Thymus (tissue), 11 donors: Measurements from ENCODE around the gene OR4P4. TPM values are rescaled to one million over a fixed set of nuclear protein-coding genes. Genes with fewer than 3 reads are reported as not detected.

Experiments used
- DNase-seq, 9 donors: peaks; one replicate each; pipeline ENCODE4 v3.0.0-alpha.2; 2013; ENCODE audit warnings: low spot score in 9 of 9, low read depth in 6 of 9, missing footprints in 1 of 9
- H3K27ac ChIP-seq, 2 donors: one replicate each; pipeline ENCODE4 v1.5.1; 2013; ENCODE audit warnings: control low read depth in 1 of 2, low read depth in 1 of 2, low read length in 1 of 2, mild to moderate bottlenecking in 1 of 2, moderate library complexity in 1 of 2
- H3K27me3 ChIP-seq, 2 donors: one replicate each; pipeline ENCODE4 v1.5.1; 2013; ENCODE audit warnings: low read length in 1 of 2; ENCODE audit not compliant: control insufficient read depth in 2 of 2, insufficient read depth in 1 of 2
- H3K36me3 ChIP-seq, 2 donors: one replicate each; pipeline ENCODE4 v1.5.1; 2013; ENCODE audit warnings: low read length in 1 of 2, mild to moderate bottlenecking in 1 of 2, moderate library complexity in 1 of 2; ENCODE audit not compliant: control insufficient read depth in 2 of 2, insufficient read depth in 2 of 2
- H3K4me1 ChIP-seq, 2 donors: one replicate each; pipeline ENCODE4 v1.5.1; 2013; ENCODE audit warnings: low read length in 2 of 2; ENCODE audit not compliant: control insufficient read depth in 2 of 2, insufficient read depth in 2 of 2
- H3K4me3 ChIP-seq, 2 donors: one replicate each; pipeline ENCODE4 v1.5.1; 2013; ENCODE audit warnings: low read length in 2 of 2, control low read depth in 1 of 2, mild to moderate bottlenecking in 1 of 2
- H3K9me3 ChIP-seq, 2 donors: one replicate each; pipeline ENCODE4 v1.5.1; 2013; ENCODE audit warnings: low read length in 1 of 2, mild to moderate bottlenecking in 1 of 2; ENCODE audit not compliant: control insufficient read depth in 2 of 2, insufficient read depth in 1 of 2
- WGBS: extraction: QIAGEN DNeasy Blood & Tissue Kit; methylation state at CpG from one replicate; pipeline ENCODE4 v1.1.7; 2013; 5-methylcytosine and 5-hydroxymethylcytosine counted together
- polyA plus RNA-seq: library from polyadenylated mRNA; stranded (reverse); fragments of 200-250 nt; gene quantifications from one replicate; pipeline ENCODE4 v1.2.3, GENCODE V29; 2013
- total RNA-seq: library from RNA; stranded (reverse); fragments of 120-200 nt; gene quantifications from one replicate; pipeline ENCODE4 v1.2.4, GENCODE V29; 2013
- donor health status: healthy.

Gene OR4P4
- total and polyA plus RNA-seq, 2 donors, result not detected

GRCh38 chr11:55669376-55669775 is 34.5 kb downstream of the OR4P4 start:
- H3K9me3 ChIP-seq, result peaks cover 0 to 6% of the 10 kb centered on the region in 2 donors
- no peaks in the 10 kb centered on the region for H3K27me3 ChIP-seq
- H3K4me1 ChIP-seq, result no peaks in the 10 kb centered on the region
- WGBS, result 54% methylated on average over 2 of the region's 2 CpGs
- no peaks in the 10 kb centered on the region for H3K36me3 ChIP-seq
- no peak overlapping the region for H3K27ac ChIP-seq
- no peak overlapping the region for H3K4me3 ChIP-seq
- no peak for DNase-seq

DNA sequence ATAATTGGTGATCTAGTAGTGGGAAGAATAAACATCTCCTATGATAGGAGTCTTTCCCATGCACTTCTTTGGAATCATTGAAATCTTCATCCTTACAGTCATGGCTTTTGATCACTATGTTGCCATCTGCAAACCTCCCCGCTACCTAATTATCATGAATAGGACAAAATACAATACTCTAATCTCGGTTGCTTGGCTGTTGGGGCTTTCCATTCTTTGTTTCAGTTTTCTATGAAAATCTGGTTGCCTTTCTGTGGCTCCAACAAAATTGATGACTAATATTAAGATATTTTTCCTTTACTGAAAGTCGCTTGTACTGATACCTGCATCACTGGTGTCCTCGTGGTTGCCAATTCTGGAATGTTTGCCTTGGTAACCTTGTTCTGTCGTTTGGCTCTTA is 38.9 kb downstream of the OR4P4 start:
- WGBS, result 69% methylated on average over 5 of the region's 5 CpGs
- no peak overlapping the region for H3K27ac ChIP-seq
- no peaks in the 10 kb centered on the region for H3K9me3 ChIP-seq
- H3K27me3 ChIP-seq, result no peaks in the 10 kb centered on the region
- no peak for DNase-seq
- H3K4me3 ChIP-seq, result no peak overlapping the region
- H3K36me3 ChIP-seq, result no peaks in the 10 kb centered on the region
- no peaks in the 10 kb centered on the region for H3K4me1 ChIP-seq

Other genes starting within 250 kb of the OR4P4 start
- gene OR4C15, start 80.6 kb upstream of the OR4P4 start, total RNA-seq, result not detected
- not detected for gene OR4C15, start 80.6 kb upstream of the OR4P4 start, polyA plus RNA-seq
- gene OR4C16, start 63.0 kb upstream of the OR4P4 start, total RNA-seq, result not detected
- gene OR4C16, start 63.0 kb upstream of the OR4P4 start, polyA plus RNA-seq, result not detected
- gene OR4C11, start 27.5 kb upstream of the OR4P4 start, total RNA-seq, result not detected
- gene OR4C11, start 27.5 kb upstream of the OR4P4 start, polyA plus RNA-seq, result not detected
- gene OR4S2, start 13.2 kb downstream of the OR4P4 start, total RNA-seq, result not detected
- not detected for gene OR4S2, start 13.2 kb downstream of the OR4P4 start, polyA plus RNA-seq
- not detected for gene OR4C6, start 27.1 kb downstream of the OR4P4 start, total RNA-seq
- not detected for gene OR4C6, start 27.1 kb downstream of the OR4P4 start, polyA plus RNA-seq
- not detected for gene OR5D13, start 138.3 kb downstream of the OR4P4 start, total RNA-seq
- gene OR5D13, start 138.3 kb downstream of the OR4P4 start, polyA plus RNA-seq, result not detected
- not detected for gene OR5D14, start 160.4 kb downstream of the OR4P4 start, total RNA-seq
- gene OR5D14, start 160.4 kb downstream of the OR4P4 start, polyA plus RNA-seq, result not detected
- gene OR5L1, start 176.3 kb downstream of the OR4P4 start, total RNA-seq, result not detected
- gene OR5L1, start 176.3 kb downstream of the OR4P4 start, polyA plus RNA-seq, result not detected
- gene OR5D18, start 184.5 kb downstream of the OR4P4 start, total RNA-seq, result not detected
- gene OR5D18, start 184.5 kb downstream of the OR4P4 start, polyA plus RNA-seq, result not detected
- gene OR5L2, start 192.1 kb downstream of the OR4P4 start, total RNA-seq, result not detected
- gene OR5L2, start 192.1 kb downstream of the OR4P4 start, polyA plus RNA-seq, result not detected
- gene OR5D16, start 203.6 kb downstream of the OR4P4 start, total RNA-seq, result not detected
- gene OR5D16, start 203.6 kb downstream of the OR4P4 start, polyA plus RNA-seq, result not detected
- not detected for gene TRIM51, start 248.2 kb downstream of the OR4P4 start, total RNA-seq
- not detected for gene TRIM51, start 248.2 kb downstream of the OR4P4 start, polyA plus RNA-seq